DMS 273 (cell line): ENCODE measurements around the gene TOMM5.
A peak's percentile ranks its signal among the peaks of the same experiment; 100 is the strongest.
"Not testable (repeated sequence)": the region's sequence is repeated elsewhere in the genome, so short reads cannot be mapped to it uniquely, and the experiment has no call there.

Experiments used
- DNase-seq: peaks from one replicate; lab custom pipeline; 2025; ENCODE audit not compliant: unreplicated experiment; lab: John Stamatoyannopoulos, UW

TOMM5 gene

GRCh38 chr9:37611961-37612360, 19.6 kb upstream of the TOMM5 start:
- DNase-seq = no peak

- no peak for DNase-seq
These were observed 18.6 kb upstream of the TOMM5 start for GRCh38 chr9:37611014-37611413.

GRCh38 chr9:37609735-37610397, 17.5 kb upstream of the TOMM5 start:
- no peak for DNase-seq

- DNase-seq = no peak
These were observed 15.9 kb upstream of the TOMM5 start for GRCh38 chr9:37608250-37608649.

GRCh38 chr9:37604296-37604695, 11.9 kb upstream of the TOMM5 start:
- no peak for DNase-seq

GRCh38 chr9:37602817-37603216, 10.4 kb upstream of the TOMM5 start:
- DNase-seq = peak; percentile 28

GRCh38 chr9:37602061-37602460, 9.7 kb upstream of the TOMM5 start:
- not testable (repeated sequence) for DNase-seq

GRCh38 chr9:37596504-37596903, 4.1 kb upstream of the TOMM5 start:
- DNase-seq = no peak

GRCh38 chr9:37593883-37594448, 1.6 kb upstream of the TOMM5 start:
- no peak for DNase-seq

GRCh38 chr9:37587521-37587920, 4.9 kb downstream of the TOMM5 start:
- DNase-seq = no peak

- DNase-seq = no peak
These were observed 8.8 kb downstream of the TOMM5 start for GRCh38 chr9:37583522-37584121.

- peak; percentile 71 for DNase-seq
These were observed 9.7 kb downstream of the TOMM5 start for GRCh38 chr9:37582548-37583157.

- peak; percentile 82 for DNase-seq
These were observed 16.3 kb downstream of the TOMM5 start, which contains the start of gene FBXO10 for GRCh38 chr9:37575921-37576721. TSS of gene FBXO10 (minus strand) at chr9:37576380. CDS start at chr9:37541768, 34,612 bp downstream.

GRCh38 chr9:37575511-37575914, 16.9 kb downstream of the TOMM5 start:
- DNase-seq = peak; percentile 49

- peak; percentile 74 for DNase-seq
These were observed 17.4 kb downstream of the TOMM5 start for GRCh38 chr9:37575001-37575400.

GRCh38 chr9:37574241-37574721, 18.1 kb downstream of the TOMM5 start:
- peak; percentile 23 for DNase-seq

GRCh38 chr9:37571282-37571681, 21.1 kb downstream of the TOMM5 start:
- no peak for DNase-seq

GRCh38 chr9:37566716-37567115, 25.7 kb downstream of the TOMM5 start:
- peak; percentile 12 for DNase-seq

GRCh38 chr9:37565661-37566618, 26.5 kb downstream of the TOMM5 start:
- no peak for DNase-seq

- no peak for DNase-seq
These were observed 27.5 kb downstream of the TOMM5 start for GRCh38 chr9:37564916-37565315.
